Dedifferentiated amniotic fluid mesenchymal stem cell (primary cell): Measurements from ENCODE around the gene NUDCD2.
"Not testable (repeated sequence)": the region's sequence is repeated elsewhere in the genome, so short reads cannot be mapped to it uniquely, and the experiment has no call there.

Source experiments
- DNase-seq: peaks from one replicate; pipeline ENCODE4 v3.0.0-alpha.2; 2016; ENCODE audit errors: extremely low spot score

The NUDCD2 gene

DNA sequence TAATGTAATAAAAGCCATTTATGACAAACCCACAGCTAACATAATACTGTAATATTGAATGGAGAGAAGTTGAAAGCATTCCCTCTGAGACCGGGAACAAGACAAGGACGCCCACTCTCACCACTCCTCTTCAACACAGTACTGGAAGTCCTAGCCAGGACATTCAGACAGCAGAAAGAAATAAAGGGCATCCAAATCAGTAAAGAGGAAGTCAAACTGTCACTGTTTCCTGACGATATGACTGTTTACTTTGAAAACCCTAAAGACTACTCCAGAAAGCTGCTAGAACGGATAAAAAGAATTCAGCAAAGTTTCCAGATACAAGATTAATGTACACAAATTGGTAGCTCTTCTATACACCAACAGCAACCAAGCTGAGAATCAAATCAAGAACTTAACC is 33.8 kb downstream of the NUDCD2 start:
- not testable (repeated sequence) for DNase-seq

- no peak for DNase-seq
Observed at GRCh38 chr5:163424836-163425235, 35.1 kb downstream of the NUDCD2 start.

DNA sequence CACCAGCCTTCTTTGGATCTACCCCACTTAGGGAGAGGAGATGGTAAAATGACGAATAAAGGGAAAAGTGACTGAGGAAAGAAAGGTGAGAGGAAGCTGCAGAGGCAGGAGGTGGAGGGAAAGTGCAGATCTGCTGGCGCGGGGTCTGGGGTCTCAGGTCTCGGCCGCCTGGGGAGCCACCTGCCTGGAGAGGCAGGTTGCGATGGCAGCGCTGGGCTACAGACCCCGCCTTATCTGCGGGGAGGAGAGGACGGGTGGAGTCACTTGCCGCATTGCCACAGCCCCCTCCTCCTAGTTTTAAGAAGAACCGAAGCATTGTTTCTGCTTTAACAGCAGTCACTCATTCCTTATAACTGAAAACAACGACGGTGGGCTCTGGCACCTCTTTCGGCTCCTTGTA is 44.2 kb downstream of the NUDCD2 start:
- not testable (repeated sequence) for DNase-seq

GRCh38 chr5:163410505-163410904 is 49.4 kb downstream of the NUDCD2 start:
- no peak for DNase-seq

DNA sequence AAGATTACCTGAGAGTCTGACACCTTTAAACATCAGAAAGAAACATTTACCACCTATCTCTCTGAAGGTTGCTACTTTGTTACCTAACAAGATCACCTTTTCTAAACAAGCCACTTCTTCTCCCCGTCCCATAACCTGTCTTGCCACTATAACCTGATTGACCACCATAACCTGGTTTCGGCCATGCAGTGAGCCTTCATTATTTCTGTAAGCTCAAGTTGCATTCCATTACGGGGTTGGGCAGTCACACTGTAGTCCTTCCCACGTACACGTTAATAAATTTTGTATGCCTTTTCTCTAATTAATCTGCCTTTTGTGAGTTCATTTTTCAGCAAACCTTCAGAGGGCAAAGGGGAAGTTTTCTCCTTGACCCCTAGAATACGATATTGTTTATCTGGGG is 50.5 kb downstream of the NUDCD2 start:
- DNase-seq, result no peak

DNA sequence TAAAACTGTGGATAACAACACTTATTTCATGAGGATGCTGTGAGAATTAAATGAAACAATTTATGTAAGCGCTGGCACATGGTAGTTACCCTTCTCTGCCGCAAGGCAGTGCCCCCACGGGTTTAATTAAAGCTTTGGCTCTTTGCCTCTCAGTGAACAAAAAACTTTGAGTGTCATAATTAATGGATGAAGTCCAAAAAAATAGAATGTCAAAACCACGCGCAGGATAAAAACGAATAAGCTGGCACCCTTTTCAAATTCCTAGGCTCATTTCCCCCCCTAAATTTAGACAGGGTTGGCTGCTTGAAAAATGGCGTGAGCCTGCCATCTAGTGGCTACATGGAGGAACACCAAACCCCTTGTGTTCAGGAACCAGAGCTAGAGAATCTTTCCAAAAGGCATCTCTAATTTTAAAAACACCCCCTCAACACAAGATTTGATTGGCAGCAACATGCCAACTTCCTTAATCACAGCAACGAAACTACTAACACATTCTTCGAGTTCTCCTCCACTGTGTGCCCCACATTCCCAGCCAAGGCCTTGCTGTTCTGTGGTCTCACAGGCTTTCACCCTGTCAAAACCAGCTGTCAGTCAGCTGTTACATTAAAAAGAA is 51.5 kb downstream of the NUDCD2 start:
- DNase-seq, result peak; percentile 56

DNA sequence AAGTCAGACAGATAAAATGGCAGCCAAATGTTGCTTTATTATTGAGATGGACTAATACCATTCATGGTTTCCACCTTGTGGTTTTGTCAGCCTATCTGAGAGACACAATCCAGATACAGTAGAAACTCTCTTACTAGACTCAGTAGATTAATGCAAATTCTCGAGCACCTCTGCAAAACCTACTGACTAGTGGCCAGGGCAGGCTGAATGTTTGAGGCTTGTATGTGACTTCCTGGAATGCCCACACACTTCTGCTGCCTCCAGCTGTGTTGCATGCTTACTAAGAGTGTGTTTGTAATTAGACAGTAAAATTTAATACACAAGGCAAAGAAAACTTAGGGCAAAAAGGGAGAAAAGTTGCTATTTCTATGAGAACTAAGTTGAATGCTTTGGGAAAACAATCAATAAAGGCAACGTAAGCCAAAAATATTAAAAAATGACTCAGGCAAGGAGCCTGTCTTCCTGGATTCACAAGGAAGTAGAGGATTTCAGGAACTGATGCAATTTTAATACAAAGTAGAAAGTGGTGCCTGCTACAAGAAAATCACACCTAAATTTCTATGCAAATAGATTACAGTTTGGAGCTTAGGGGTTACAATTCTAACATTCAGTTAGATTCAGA is 52.8 kb downstream of the NUDCD2 start:
- peak; percentile 24 for DNase-seq

GRCh38 chr5:163404364-163405173 is 55.3 kb downstream of the NUDCD2 start:
- no peak for DNase-seq

GRCh38 chr5:163402007-163402406 is 57.9 kb downstream of the NUDCD2 start:
- no peak for DNase-seq

DNA sequence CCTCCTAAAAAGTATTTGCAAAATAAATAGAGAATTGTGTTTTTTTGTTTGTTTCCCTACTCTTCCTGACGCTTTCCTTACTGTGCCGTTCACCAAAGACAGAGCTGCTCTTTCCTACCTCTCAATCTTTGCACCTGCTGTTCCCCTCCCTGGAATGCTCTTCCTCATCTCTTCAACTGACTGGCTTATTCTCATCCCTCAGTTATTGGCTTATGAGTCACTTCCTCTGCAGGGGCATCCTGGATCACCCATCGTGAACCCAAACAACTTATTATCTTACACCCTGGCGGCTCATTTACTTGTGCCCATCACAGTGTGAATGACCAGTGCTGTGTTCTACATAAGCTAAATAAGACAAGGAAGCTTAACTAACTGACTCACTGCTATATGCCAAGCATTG is 58.6 kb downstream of the NUDCD2 start:
- DNase-seq, result no peak

DNA sequence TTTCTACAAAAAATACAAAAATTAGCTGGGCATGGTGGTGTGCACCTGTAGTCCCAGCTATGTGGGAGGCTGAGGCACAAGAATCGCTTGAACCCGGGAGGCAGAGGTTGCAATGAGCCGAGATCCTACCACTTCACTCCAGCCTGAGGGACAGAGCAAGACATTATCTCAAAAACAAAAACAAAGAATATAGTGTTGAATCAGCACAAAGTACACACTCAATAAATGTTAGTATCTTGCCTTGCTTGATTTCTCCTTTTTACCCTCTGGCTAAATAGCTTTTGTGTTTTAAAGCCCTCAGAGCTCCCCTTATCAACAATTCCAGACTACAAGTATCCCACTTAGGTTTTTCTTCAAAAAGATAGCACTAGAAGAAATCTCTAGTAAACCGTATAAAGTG is 60.0 kb downstream of the NUDCD2 start:
- no peak for DNase-seq

- DNase-seq, result no peak
Observed at GRCh38 chr5:163397354-163397753, 62.5 kb downstream of the NUDCD2 start.

DNA sequence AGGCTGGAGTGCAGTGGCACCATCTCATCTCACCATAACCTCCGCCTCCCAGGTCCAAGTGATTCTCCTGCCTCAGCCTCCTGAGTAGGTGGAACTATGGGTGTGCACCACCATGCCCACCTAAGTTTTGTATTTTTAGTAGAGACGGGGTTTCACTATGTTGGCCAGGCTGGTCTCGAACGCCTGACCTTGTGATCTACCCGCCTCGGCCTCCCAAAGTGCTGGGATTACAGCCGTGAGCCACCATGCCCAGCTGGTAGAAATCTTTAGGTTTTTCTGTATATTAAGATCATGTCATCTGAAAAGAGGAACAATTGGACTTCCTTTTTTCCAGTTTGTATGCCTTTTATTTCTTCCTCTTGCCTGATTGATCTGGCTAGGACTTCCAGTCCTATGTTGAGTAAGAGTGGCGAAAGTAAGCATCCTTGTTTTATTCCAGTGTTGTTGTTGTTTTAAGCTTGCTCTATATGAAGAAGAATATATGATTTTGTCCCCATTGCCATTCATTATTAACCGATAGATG is 63.0 kb downstream of the NUDCD2 start:
- DNase-seq, result not testable (repeated sequence)
